Activated CD8-positive, alpha-beta memory T cell treated with anti-CD3 and anti-CD28 coated beads for 1 hour (primary cell): ENCODE results near the gene DAZAP2.
"Not testable (repeated sequence)": the region's sequence is repeated elsewhere in the genome, so short reads cannot be mapped to it uniquely, and the experiment has no call there.

ENCODE experiments used
- DNase-seq, 2 donors: peaks; one replicate each; pipeline ENCODE4 v3.0.0-alpha.2; 2020; ENCODE audit warnings: low read depth in 1 of 2; ENCODE audit errors: extremely low read depth in 1 of 2

The DAZAP2 gene

DNA sequence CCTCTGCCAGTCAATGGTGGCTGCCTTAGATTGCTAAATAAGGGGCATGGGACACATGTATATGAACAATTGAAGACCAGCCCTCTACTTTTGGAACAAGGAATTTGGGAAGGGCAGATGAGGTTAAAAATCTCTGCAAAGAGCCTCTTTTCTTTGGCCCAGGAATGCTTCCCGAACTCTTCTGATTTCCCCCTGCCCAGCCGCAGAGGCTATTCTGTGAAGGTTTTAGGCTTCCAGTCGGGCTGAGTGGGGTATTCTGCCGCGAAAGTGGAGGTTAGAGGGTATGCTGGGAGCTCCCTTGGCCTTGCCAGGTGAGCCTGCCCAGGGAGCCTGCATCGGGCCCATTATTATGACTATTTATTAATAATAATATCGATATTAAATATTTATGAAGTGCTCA, 22.0 kb upstream of the DAZAP2 start:
- DNase-seq, result no peak

DNA sequence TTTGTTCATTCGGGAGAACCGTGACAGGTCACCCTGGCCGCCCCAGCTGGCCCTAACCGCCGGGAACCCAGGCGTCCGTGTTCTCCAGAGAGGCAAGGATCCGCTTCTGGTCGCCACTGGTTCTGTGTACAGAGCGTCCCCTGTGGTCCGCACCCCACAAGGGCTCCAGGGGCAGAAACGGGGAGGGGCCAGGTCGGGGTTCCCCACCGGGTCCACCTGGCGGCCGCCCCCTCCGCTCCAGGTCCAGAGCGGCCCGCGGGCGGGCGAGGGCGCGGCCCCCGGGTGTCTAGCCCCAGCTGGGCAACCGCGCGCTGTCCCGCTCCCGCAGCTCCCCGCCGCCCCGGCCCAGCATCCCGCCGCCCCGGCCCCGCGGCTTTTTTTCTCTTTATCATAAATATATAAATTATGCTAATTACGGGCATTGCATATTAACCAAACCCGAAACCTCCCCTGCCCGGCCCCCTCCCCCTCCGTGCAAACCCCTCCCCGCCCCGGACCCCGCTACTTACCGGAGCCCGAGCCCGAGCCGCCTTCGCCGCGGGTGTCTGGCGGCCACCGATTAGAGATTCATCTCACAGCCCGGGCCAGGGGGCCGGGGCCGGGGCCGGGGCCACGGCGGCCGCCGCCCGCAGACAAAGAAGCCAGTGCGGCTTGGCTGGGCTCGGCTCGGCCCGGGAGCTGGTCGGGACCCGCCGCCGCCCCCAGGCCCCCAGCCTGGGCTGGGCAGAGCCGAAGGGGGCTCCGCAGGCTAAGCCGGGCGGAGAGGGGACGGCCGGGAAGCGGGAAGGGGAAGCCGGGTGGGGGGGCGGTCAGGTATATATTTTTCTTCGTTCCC, 21.3 kb upstream of the DAZAP2 start:
- peak; percentile 9 to 28 for DNase-seq

DNA sequence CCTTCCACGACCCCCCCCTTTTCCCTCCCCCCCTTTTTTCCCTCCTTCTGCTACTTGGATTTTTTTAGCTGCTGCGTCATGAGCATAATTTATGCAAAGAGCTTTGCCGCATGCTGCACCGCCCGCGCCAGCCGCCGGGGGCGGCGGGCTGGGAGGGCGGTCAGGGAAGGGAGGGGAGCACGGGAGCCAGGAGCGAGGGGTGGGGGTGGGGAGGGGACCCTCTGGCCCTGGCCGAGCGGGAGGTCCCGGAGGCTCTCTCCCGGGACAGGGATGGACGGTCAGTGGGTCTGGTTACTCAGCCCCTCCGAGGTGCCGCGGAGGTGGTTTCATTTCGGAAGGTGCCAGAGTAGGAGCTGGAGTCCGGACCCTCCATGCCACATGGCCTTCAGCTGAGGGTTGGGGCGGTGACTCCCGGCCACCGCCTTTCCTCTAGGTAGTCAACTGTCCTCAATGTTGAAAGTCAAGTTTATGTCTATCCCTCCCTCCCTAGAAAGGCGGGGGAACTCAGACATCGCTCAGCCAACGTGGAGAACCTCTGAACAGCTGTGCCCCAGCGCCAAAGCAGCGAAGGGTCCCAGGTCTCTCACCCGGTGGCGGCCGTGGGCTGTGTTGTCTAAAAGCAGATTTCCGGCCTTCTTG, 20.5 kb upstream of the DAZAP2 start, which contains the start of gene POU6F1:
Gene POU6F1 (minus strand): TSS at position 95 of the 639 bp plus-strand sequence. CDS start 11,226 bp downstream, outside the sequence.
- DNase-seq, result peak; percentile 14 to 53

DNA sequence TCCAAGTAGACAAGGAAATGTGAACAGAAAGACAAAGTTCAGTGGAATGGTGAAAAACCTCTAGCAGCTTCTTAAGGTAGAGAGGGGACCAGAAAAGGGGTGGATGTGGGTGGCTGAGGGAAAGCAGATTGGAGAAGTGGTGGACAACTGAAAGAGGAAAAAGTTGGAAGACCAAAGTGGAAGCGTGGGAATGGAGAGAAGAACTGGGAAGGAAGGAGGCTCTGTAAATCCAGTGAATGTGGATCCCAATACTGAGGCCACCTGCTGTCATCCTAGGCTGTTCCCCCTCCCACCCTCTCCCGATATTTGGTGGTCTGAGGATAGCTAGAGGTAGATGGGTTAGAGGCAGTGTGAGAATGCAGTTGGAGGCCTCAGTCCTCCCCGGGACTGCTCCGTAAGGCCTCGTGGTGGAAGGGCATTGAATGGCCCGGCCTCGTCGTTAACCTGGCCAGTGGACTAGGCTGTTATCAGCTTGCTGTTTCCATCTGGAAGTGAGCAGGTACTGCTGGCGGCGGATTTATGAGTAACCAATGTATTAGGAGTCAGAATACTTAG, 19.9 kb upstream of the DAZAP2 start:
- no peak for DNase-seq

DNA sequence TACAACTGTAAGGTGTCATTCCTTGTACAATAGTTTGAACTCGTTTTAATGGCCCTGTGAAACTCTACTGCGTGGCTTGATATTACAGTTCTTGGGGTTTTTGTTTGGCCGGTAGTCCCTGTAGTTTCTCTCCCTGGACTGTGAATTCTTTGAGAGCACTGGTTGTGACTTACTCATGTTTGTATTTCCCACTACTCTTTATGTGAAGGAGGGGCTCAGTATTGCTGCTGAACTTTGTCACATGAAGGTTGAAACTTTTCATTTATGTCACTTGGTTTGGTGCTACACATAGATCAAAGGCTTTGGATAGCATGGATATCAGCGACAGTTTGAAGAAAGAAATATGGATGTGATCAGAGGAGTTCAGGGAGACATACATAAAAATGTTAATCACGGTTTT, 19.3 kb upstream of the DAZAP2 start:
- DNase-seq, result no peak

DNA sequence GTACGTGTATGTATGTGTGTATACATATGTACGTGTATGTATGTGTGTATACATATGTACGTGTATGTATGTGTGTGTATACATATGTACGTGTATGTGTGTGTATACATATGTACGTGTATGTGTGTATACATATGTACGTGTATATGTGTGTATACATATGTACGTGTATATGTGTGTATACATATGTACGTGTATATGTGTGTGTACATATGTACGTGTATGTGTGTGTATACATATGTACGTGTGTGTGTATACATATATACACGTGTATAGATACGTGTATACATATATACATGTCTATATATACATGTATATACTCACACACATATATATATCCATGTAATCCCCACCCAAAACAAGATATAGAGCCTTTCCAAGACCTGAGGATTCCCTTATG, 18.8 kb upstream of the DAZAP2 start:
- DNase-seq, result not testable (repeated sequence)

DNA sequence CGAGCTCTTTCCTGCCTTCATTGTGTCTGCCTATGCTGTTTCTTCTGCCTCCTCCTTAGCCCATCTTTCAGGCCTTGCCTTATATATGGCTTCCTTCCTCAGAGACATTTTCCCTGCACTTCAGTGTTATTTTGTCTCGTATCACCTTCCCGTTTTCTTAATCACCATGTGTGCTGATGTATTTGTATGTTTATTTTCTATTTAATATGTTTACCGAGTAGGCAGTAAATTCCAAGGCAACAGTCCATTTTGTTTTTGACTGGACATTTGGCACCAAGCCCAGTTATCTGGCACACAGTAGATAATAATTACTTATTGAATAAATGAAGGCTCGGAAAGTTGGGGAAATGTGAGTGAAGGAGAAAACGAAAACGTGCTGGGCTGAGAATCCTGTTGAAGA, 16.2 kb upstream of the DAZAP2 start:
- no peak for DNase-seq

DNA sequence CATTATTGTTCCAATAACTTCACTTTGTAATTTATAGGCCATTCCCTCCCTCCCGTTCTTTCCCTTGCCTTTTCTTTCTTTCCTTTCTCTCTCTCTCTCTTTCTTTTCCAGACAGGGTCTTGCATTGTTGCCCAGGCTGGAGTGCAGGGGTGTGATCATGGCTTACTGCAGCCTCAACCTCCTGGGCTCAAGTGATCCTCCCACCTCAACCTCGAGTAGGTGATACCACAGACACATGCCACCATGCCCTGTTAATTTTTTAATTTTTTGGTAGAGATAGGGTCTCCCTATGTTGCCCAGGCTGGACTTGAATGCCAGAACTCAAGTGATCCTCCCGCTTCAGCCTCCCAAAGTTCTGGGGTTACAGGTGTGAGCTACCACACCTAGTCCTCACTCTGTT, 14.0 kb upstream of the DAZAP2 start:
- no peak for DNase-seq

DNA sequence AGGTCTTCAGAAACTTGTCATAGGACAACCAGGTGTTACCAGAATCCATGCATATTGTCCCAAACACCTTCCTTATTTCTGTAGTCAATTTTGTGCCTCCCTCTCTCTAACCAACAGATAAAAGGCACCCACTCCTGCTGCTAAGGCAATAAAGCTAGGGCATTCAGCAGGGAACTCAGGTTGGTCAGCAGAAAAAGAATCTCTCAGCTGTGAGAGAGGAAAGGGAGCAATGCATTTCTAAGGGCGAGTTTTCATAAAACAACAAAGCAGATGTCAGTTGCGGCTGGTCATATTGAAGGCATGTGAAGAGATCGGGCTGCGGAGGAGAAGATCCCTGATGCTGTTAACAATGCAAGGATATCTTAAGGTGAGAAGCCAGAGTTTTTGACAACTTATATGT, 13.4 kb upstream of the DAZAP2 start:
- DNase-seq, result no peak

DNA sequence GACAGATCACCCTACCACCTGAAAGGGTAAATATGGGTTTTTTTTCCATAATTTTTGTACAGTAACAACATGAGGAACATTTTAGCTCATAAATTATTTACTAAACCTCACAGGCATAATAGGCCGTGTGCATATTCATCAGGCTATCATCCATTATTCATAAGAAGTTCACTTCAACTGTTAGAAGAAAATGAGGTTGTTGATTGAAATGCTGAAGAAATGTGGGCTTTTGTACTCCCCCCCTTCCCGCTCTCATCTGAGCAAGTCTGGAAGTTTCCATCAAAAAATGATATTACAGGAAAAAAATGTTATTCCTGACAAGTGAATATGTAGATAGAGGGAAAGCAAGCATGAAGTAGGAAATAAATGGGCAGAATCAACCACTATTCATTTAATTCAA, 12.9 kb upstream of the DAZAP2 start:
- DNase-seq, result no peak

DNA sequence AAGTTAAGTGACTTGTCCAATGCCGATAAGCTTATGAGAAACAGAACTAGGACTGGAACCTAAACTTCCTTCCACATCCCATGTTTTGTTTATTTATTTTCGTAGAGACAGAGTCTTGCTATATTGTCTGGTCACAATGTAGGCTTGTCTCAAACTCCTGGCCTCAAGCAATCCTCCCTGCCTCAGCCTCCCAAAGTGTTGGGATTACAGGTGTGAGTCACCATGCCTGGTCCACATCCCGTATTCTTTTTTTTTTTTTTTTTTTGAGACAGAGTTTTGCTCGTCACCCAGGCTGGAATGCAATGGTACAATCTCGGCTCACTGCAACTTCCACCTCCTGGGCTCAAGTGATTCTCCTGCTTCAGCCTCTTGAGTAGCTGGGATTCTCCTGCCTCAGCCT, 11.5 kb upstream of the DAZAP2 start:
- DNase-seq, result not testable (repeated sequence)

DNA sequence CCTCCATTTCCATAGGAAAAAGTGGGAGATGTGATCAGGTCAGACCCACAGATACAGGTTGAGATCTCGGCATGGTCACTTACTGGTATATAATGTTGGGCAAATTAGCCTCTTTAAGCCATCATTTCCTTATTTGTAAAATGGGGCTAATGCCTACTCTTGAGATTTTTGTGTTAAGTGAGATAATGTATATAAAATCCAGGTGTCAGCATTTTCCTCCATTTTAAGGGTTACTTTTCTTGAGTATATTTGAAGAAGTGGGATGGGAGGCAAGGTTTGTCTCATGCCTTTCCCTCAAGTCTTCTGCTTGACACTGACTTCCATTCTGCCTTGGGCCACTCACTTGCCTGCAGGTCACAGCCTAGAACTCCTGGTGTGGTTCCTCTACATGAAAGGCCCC, 10.7 kb upstream of the DAZAP2 start:
- no peak for DNase-seq

DNA sequence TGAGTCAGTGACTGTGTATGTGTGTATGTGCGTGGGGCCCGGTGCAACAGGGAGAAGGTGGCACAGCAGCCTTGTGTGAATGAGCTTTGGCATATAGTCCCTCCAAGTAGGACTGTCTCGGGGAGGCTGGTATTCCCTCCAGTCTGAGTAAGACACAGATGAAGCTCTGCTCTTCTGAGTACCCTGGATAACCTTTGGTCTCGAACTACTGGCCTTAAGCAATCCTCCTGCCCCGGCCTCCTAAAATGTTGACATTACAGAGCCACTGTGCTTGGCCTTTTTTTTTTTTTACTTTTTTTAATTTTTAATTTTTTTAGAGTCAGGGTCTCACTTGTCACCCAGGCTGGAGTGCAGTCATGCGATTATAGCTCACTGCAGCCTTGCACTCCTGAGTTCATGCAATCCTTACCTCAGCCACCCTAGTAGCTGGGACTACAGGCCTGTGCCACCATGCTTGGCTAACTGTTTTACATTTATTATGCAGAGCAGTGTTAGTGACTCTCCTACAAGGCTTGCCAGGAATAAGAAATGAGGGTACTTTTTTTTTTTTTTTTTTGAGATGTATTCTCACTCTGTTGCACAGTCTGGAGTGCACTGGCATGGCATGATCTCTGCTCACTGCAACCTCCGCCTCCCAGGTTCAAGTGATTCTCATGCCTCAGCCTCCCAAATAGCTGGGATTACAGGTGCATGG, 9.4 kb upstream of the DAZAP2 start:
- no peak for DNase-seq

DNA sequence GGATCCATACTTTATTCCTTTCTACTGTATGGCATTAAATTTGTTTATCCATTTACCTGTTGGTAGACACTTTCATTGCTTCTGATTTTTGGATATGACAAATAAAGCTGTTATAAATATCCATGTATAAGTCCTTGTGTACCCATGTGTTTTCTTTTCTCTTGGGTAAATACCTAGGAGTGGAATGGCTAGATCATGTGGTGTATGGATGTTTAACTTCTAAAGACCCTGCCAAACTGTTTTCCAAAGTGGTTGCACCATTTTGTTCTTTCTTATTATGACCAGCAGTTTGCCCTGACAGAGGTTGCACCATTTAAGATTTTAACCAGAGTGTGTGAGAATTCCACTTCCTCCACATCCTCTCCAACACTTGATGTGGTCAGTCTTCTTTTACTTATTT, 6.0 kb upstream of the DAZAP2 start:
- DNase-seq, result no peak

DNA sequence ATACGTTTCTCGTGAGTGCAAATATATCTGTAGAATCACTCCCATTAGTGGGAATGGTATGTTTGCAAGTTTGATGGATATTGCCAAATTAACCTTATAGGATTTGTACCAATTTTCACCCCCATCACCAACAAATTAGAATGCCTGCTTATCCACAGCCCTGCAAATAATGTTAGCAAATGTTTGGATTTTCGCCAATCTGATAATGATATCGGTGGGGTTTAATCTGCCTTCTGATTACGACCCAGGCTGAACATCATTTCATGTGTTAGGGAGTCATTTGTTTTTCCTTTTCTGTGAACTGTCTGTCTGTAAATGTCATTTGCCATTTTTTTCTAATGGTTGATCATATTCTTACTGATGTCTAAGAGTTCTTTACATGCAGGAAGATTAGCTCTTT, 4.1 kb upstream of the DAZAP2 start:
- DNase-seq, result no peak

DNA sequence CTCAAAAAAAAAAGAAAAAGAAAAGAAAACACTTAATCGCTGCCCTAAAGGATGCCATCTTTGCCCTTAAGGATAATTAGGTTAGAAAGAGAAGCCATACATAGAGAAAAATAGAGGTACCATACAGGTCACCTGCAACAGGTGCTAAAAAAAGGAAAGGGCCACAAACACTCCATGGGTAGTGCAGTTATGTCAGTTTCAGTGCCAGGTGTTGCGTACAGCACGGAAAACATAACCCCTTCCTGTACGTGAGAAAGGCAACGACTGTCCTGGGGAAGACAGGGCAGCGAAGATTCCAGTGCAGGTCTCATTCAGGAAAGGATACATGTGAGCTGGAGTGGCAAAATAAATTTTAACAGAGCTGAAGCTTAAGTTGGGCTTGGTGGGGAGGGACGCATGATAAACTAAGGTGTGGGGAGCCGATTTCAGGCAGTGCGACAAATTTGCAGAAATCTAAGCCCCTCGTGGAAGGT, 553 bp upstream of the DAZAP2 start:
- no peak for DNase-seq

DNA sequence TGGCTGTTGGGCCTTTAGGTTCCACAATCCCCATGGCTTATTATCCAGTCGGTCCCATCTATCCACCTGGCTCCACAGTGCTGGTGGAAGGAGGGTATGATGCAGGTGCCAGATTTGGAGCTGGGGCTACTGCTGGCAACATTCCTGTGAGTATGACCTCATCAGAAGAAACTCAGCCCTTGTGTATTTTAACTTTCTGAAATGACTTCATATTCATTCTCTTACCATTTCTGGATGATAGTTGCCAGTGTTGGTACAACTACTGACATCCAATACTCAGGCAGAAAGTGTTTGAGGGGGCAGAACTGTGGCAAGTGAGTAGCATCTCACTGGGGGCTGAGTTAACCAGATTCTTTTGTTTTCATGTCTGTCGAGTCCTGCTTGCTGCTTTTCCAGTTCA, 2.3 kb downstream of the DAZAP2 start:
- DNase-seq, result no peak

DNA sequence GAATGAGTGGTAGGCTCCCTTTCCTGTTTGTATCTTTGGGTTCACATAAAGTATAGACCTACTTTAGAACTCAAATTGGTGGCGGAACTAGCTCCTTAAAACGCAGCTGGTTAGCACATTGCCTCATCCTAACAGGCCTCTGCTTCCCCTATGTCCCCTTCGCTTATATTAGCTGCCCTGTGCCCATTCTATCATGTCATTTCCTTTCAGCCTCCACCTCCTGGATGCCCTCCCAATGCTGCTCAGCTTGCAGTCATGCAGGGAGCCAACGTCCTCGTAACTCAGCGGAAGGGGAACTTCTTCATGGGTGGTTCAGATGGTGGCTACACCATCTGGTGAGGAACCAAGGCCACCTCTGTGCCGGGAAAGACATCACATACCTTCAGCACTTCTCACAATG, 3.5 kb downstream of the DAZAP2 start:
- DNase-seq, result no peak

DNA sequence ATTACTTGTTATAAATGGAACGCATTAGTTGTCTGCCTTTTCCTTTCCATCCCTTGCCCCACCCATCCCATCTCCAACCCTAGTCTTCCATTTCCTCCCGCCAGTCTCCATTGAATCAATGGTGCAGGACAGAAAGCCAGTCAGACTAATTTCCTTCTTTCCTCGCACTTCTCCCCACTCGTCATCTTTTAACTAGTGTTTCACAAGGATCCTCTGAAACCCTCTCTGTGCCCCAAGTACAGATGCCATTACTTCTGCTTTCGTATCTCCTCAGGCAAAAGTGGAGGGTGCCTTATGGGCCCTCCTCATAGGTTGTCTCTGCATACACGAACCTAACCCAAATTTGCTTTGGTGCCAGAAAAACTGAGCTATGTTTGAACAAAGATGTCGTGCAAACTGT, 4.2 kb downstream of the DAZAP2 start:
- DNase-seq, result no peak

DNA sequence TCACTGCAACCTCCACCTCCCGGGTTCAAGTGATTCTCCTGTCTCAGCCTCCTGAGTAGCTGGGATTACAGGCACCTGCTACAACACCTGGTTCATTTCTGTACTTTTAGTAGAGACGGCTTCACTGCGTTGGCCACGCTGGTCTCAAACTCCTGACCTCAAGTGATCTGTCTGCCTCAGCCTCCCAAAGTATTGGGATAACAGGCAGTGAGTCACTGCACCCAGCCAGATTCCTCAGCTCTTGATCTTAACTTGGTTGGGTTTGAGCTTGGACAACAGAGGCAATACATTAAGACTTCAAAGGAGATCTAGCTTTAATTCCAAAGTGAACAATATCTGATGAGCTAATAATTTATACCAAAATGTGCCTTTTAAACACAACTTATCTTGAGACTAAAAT, 5.6 kb downstream of the DAZAP2 start:
- no peak for DNase-seq

DNA sequence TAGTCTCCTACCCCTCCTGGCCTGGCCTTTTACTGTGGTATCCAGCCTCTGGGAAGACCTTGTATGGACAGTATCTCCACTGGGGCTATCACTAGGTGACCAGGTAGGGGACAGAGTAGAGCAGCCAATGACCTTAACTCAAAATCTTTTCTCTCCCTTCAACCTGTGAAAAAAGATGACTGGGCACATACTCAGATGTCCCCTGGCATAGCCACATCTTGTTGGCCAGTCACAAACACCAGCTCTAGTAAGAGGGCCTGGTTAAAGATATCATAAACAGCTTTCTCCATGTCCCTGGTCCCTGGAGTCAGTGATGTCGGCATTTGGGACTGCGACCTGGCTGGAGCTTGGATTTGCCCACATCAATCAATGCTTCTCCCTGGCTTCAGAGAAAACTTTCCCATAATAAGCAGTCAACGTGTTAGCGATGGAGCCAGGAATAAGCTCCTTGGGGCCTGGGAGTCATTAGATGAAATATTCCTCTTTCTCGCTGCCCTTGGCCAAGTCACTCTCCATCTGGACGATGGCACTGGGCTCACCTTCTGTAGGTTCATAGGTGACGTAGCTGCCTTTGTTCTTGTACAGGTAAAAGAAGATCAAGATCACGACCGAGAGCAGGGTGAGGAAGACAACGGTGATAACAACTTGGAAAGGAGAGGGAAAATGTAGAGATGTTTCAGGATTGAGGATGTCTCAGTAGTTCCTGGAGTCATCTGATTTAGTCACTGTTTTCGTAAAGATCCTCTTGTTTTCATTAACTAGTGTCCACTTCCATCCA, 7.0 kb downstream of the DAZAP2 start:
- DNase-seq, result no peak
